NCI-H1417 treated with DMSO at 0.1 percent for 48 hours (cell line): Measurements from ENCODE around the gene CPLX4.
A peak's percentile ranks its signal among the peaks of the same experiment; 100 is the strongest.

Source experiments
- DNase-seq: peaks from one replicate; lab custom pipeline; 2025; lab: John Stamatoyannopoulos, UW

The CPLX4 gene, protein sequence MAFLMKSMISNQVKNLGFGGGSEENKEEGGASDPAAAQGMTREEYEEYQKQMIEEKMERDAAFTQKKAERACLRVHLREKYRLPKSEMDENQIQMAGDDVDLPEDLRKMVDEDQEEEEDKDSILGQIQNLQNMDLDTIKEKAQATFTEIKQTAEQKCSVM

DNA sequence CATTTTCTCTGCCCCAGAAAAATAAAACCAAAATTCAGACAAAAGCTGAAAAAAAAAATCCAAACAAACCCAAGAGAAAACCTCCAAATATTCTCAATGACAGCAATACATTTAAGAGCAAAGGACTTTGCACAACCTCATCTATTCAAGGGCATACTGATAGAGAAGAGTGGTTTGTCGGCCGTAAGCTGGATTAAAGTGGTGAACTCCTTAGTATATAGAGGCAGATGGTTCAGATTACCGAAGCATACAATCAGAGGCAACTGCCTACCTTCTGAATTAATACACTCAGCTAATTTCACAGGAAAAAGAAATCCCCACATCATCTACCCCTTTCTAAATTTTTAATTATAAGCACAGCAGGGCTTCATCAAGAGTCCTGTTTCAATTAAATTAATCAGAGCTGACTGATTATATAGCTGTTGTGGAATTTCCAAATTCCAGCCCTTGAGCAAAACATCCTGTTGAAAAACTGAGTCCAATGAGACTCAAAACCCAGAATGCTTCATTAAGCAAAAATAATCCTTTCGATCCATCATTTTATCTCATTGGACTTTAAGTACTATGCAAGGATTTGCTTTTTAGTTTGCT lies at the start of gene CPLX4:
CPLX4 (minus strand) TSS at position 190 of the 591 bp plus-strand sequence; CDS start at position 3, 187 bp downstream.
- no peak for DNase-seq

DNA sequence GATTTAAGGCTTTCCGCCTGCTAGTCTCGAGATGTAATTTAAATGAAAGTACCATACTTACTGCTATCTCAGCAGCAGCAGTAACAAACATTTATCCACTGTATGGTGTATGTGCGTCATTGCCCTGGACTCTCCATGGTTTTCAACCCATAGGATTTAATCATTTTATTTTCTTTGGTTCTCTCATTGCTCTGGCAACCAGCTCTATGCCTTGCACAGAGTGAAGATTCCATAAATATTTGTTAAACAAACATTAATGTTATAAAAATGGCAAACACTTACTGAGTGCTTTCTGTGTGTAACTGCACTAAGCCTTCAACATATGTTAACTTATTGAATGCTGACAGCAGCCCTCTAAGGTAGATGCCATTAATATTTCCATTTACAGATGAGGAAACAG lies 41.9 kb upstream of the CPLX4 start:
- DNase-seq = no peak

GRCh38 chr18:59359576-59359952 lies 41.1 kb upstream of the CPLX4 start:
- DNase-seq = no peak

- DNase-seq = peak; percentile 89
These were observed 40.5 kb upstream of the CPLX4 start, which contains the start of gene LMAN1 for GRCh38 chr18:59358712-59359575. LMAN1 (minus strand) TSS chr18:59359265; CDS start chr18:59359244, 21 bp downstream.

DNA sequence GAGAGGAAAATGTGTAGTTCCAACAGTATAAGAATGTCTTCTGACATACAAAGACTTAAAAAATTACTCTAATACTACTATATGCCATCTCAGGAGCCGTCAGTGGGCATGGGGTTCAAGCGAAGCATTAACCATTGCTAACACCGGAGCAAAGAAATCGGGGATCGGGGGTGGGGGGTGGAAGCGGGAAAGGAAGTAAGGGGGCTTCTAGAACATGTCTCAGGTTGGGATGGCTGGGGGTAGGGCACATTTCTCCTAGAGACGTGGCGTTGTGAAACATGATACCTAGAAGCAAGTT lies 39.9 kb upstream of the CPLX4 start:
- no peak for DNase-seq

- no peak for DNase-seq
These were observed 39.5 kb upstream of the CPLX4 start for GRCh38 chr18:59357928-59358327.

- DNase-seq = no peak
These were observed 36.3 kb upstream of the CPLX4 start for GRCh38 chr18:59354731-59355130.

GRCh38 chr18:59353079-59353680 lies 34.7 kb upstream of the CPLX4 start:
- DNase-seq = no peak

- DNase-seq = no peak
These were observed 33.9 kb upstream of the CPLX4 start for GRCh38 chr18:59352250-59352855.

DNA sequence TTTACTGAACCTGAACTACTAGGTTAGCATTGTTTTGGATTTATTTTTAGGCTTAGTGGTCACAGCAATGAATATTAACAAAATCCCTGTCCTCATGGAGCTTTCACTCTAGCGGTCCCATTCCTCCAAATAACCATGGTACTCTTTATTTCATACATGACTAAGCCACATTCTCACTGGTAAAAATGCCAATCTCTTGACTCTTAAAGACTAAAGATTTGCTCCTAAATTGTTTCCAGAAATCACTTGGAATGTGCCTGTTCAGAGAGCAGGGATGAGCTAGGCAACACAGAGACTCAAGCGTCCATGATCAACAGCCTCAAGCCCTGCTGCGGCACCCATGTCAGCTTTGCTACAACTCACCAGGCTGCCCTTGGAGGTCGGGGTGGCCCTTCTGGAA lies 27.1 kb upstream of the CPLX4 start:
- DNase-seq = no peak

DNA sequence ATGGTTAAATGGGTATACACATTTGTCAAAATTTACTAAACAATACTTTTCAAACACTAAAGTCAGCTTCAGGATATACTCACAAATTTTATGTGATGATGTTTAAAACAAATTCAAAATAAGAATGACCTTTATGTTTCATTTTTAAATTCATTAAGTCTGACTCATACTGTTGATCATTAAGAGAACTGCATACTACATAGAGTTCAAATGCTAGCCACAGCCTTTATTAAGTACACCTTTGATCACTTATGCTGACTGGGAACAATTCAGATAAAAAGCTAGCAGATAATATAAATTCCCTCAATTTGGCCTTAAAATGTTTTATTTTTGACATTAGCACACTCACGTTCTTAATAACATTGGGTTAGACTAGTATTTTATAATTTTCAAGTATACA lies 26.5 kb upstream of the CPLX4 start:
- DNase-seq = no peak

DNA sequence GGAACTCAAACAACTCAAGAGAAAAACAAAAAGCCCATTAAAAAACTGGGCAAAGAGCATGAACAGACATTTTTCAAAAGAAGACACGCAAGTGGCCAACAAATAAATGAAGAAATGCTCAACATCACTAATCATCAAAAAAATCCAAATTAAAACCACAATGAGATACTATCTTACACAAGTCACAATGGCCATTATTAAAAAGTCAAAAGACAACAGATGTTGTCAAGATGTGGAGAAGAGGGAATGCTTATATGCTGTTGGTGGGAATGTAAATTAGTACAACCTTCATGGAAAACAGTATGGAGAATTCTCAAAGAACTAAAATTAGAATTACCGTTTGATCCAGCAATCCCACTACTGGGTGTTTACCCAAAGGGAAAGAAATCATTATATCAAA lies 25.5 kb upstream of the CPLX4 start:
- no peak for DNase-seq

DNA sequence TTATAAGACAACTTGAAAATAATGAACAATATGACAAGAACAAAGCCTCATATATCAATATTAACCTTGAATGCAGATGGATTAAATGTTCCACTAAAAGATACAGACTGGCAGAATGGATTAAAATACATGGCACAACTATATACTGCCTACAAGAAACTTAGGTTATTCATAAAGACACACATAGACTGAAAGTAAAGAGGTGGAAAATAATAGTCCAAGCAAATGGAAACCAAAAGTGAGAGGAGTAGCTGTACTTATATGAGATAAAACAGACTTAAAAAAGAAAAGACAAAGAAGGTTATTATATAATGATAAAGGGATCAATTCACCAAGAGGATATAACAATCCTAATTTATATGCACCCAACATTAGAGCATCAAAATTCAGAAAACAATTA lies 22.4 kb upstream of the CPLX4 start:
- no peak for DNase-seq

GRCh38 chr18:59340312-59340711 lies 21.9 kb upstream of the CPLX4 start:
- DNase-seq = no peak

- DNase-seq = no peak
These were observed 14.5 kb upstream of the CPLX4 start for GRCh38 chr18:59332986-59333385.

DNA sequence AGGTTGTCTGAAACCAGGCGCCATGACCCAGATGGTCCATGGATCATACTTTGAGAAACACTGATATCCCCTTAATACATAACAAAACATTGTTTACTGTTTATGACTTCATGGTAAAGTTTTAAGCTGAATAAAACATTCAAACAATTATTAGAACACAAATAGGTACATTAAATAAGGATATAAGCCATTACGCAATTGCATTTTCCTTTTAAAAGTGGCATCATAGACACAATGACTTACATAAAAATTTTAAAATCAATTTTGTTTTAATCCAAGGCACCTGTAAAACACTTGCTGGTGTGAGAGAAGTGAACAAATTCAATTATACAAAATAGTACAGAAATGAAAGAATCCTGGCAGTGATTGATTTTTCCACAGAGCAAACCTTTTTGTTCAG lies 10.2 kb upstream of the CPLX4 start:
- DNase-seq = no peak

- no peak for DNase-seq
These were observed 7.5 kb upstream of the CPLX4 start for GRCh38 chr18:59325965-59326364.

DNA sequence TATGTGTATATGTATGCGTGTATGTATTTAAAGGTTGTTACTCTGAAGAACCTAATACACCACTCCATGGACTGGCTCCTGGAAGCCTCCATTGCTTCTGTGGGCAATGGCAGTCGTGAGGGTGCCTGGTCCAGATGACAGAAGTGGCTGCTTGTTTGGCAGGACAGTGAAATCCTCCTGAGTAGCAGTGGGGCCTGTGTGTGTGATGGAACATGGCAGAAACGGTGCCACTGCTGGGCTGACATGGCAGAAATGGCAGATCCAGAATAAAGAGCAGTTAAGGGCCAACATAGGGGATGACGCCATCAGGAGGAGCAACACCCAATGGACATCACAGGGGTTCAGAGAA lies 6.1 kb upstream of the CPLX4 start:
- no peak for DNase-seq

- DNase-seq = no peak
These were observed 5.6 kb upstream of the CPLX4 start for GRCh38 chr18:59323931-59324622.

DNA sequence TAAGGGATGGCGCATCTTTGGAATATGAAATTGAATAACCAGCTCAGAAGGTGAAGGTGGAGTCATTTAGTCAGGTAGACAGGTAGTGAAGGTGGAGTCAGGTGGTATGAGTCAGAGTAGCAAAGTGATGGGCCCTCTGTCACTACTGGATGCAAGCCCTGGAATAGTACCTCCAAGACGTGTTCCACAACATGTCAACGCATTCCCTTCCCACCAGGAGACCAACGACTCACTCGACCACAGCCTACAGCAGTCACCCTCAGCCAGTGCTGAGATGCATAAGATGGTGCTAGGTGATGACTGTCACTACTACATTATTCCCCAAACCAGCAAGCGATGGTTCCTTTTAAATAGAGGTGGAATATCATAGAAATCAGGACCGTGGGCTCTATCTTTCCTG lies 6.8 kb downstream of the CPLX4 start:
- no peak for DNase-seq

- DNase-seq = no peak
These were observed 9.6 kb downstream of the CPLX4 start for GRCh38 chr18:59308938-59309260.

- peak; percentile 77 for DNase-seq
These were observed 10.1 kb downstream of the CPLX4 start for GRCh38 chr18:59308248-59308937.
